ENCODE results near the gene OR4D1. TPM values are rescaled to one million over a fixed set of nuclear protein-coding genes. Genes with fewer than 3 reads are reported as not detected.

Gene OR4D1
- total and polyA plus RNA-seq, 2 of the 8 experiments (the other 6 are each of a cell fraction or from before 2014, with no cell fraction given) = 0.32 to 0.39 TPM

DNA sequence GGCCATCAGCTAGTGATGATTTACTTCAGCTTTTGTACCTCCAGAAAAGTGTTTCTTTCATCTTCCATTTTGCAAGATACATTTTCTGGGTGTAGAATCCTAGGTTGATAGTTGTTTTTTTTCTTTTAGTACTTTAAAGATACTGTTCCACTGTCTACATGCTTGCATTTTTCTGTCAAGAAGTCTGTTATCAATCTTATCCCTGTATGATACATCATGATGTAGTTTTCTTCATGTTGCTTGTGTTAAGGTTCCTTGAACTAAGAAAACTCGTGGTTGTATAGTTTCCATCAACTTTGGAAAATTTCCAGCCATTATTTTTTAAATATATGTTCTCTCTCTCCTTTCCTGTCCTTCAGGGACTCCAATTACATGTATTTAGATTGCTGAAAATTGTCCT is 40.9 kb upstream of the OR4D1 start:
- H3K14ac ChIP-seq (ENCODE audit: insufficient read length) = no peak overlapping the region
- no peaks in the 10 kb centered on the region for H3K36me3 ChIP-seq (ENCODE audit: control insufficient read depth in 2 of 4, insufficient read depth in 4 of 4, low read length in 3 of 4)
- no peak for DNase-seq (ENCODE audit: low read depth in 1 of 2, low spot score in 2 of 2)
- no peaks in the 10 kb centered on the region for H3K9me3 ChIP-seq (ENCODE audit: insufficient read depth in 2 of 2, low read depth in 1 of 2, low read length in 1 of 2)
- H2AK5ac ChIP-seq (ENCODE audit: low read depth, low read length) = no peak overlapping the region
- ChIA-PET POLR2A (ENCODE audit: partially characterized antibody) (interaction anchor here (1.4 to 1.7 kb wide), 3 partner anchors 18 to 101 kb away, joined by 3 to 7 read pairs (median 5); partner anchors contain the start of gene SRSF1), CTCF (ENCODE audit: partially characterized antibody) (no interaction called here)
- no peak overlapping the region for H2BK5ac ChIP-seq (ENCODE audit: low read depth, low read length)
- H3K4me1 ChIP-seq (replicated peaks in 1 of 4; ENCODE audit: control insufficient read depth in 3 of 4, insufficient read depth in 4 of 4, low read length in 3 of 4) = no peaks in the 10 kb centered on the region
- WGBS, 2 experiments (ENCODE audit: extremely low coverage in 1 of 2, insufficient coverage in 1 of 2, insufficient read length in 1 of 2, insufficient replicate concordance in 2 of 2, low coverage in 1 of 2, low lambda C conversion rate in 2 of 2, missing lambda C conversion rate in 1 of 2) = 79% methylated on average over 1 of the region's 1 CpG; no CpG with 5 or more reads in 1 of the 2 experiments
- H4K91ac ChIP-seq (replicated peaks; ENCODE audit: insufficient read length, low read length) = no peak overlapping the region
- H4K8ac ChIP-seq (ENCODE audit: extremely low read depth, insufficient read depth, low read length) = no peak overlapping the region
- H3K9ac ChIP-seq (replicated peaks in 1 of 4; ENCODE audit: extremely low read depth in 1 of 4, low read depth in 3 of 4, low read length in 3 of 4) = no peak overlapping the region
- H3K56ac ChIP-seq (replicated peaks; ENCODE audit: insufficient read length, low read depth, low read length) = no peak overlapping the region
- H3K4ac ChIP-seq (replicated peaks; ENCODE audit: insufficient read length, low read depth, low read length) = no peak overlapping the region
- no peak overlapping the region for H3K4me2 ChIP-seq (ENCODE audit: insufficient read depth in 1 of 2, low read depth in 2 of 2, low read length in 2 of 2)
- no peak overlapping the region for H2BK120ac ChIP-seq (replicated peaks; ENCODE audit: low read depth, low read length)
- no peaks in the 10 kb centered on the region for H3K79me1 ChIP-seq (ENCODE audit: low read depth, low read length)
- no peak for FAIRE-seq
- no peaks in the 10 kb centered on the region for H3K79me2 ChIP-seq (ENCODE audit: control insufficient read depth in 1 of 2, insufficient read depth in 2 of 2, low read length in 2 of 2)
- no peak overlapping the region for H2BK20ac ChIP-seq (ENCODE audit: low read length)
- H4K5ac ChIP-seq (ENCODE audit: insufficient read length, low read depth, low read length) = no peak overlapping the region
- TF ChIP-seq RNF2 (IDR thresholded peaks at IDR 0.05; ENCODE audit: borderline replicate concordance, low read depth, low read length, missing control alignments, poor library complexity, severe bottlenecking) = no peak
- TF ChIP-seq SIRT6 (IDR thresholded peaks at IDR 0.05; ENCODE audit: low read length) = no peak
- TF ChIP-seq, protein P1, sequence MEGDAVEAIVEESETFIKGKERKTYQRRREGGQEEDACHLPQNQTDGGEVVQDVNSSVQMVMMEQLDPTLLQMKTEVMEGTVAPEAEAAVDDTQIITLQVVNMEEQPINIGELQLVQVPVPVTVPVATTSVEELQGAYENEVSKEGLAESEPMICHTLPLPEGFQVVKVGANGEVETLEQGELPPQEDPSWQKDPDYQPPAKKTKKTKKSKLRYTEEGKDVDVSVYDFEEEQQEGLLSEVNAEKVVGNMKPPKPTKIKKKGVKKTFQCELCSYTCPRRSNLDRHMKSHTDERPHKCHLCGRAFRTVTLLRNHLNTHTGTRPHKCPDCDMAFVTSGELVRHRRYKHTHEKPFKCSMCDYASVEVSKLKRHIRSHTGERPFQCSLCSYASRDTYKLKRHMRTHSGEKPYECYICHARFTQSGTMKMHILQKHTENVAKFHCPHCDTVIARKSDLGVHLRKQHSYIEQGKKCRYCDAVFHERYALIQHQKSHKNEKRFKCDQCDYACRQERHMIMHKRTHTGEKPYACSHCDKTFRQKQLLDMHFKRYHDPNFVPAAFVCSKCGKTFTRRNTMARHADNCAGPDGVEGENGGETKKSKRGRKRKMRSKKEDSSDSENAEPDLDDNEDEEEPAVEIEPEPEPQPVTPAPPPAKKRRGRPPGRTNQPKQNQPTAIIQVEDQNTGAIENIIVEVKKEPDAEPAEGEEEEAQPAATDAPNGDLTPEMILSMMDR (IDR thresholded peaks at IDR 0.05; ENCODE audit: control extremely low read depth in 1 of 3, insufficient read depth in 1 of 3, low read depth in 1 of 3, low read length in 3 of 3) = no peak
- no peak for TF ChIP-seq BCL11A (IDR thresholded peaks at IDR 0.05; ENCODE audit: low read depth in 2 of 2, low read length in 2 of 2)
- no peak for TF ChIP-seq YY1 (IDR thresholded peaks at IDR 0.05; ENCODE audit: low read depth, low read length)
- TF ChIP-seq, protein P2, sequence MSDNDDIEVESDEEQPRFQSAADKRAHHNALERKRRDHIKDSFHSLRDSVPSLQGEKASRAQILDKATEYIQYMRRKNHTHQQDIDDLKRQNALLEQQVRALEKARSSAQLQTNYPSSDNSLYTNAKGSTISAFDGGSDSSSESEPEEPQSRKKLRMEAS (IDR thresholded peaks at IDR 0.05) = no peak
- no peak for TF ChIP-seq CHD2 (IDR thresholded peaks at IDR 0.05; ENCODE audit: low read length)
- H3K27ac ChIP-seq (ENCODE audit: low read depth, low read length) = no peak overlapping the region
- H3K23ac ChIP-seq (ENCODE audit: insufficient read length) = no peak overlapping the region
- H2AFZ ChIP-seq (ENCODE audit: low read length) = no peak overlapping the region
- H3K23me2 ChIP-seq (ENCODE audit: low read depth, low read length) = no peaks in the 10 kb centered on the region; the same call in 1 of the 2 replicates
- no peaks in the 10 kb centered on the region for H3K27me3 ChIP-seq (replicated peaks in 1 of 4; ENCODE audit: control insufficient read depth in 3 of 4, extremely low read depth in 1 of 4, insufficient read depth in 3 of 4, low read length in 3 of 4)
- no peaks in the 10 kb centered on the region for H4K20me1 ChIP-seq (replicated peaks in 1 of 2; ENCODE audit: control insufficient read depth in 1 of 2, insufficient read depth in 2 of 2, low read length in 2 of 2)
- H3K4me3 ChIP-seq (ENCODE audit: extremely low read depth in 1 of 4, insufficient read depth in 2 of 4, low read depth in 3 of 4, low read length in 4 of 4) = no peak overlapping the region
- no peak overlapping the region for H2BK15ac ChIP-seq (ENCODE audit: low read length)
- H3K18ac ChIP-seq (ENCODE audit: extremely low read depth, low read length) = no peak overlapping the region
- H2BK12ac ChIP-seq (ENCODE audit: low read depth, low read length) = no peak overlapping the region

All from H1 (cell line).